ENCODE data around the gene PLA2G2E. TPM values are rescaled to one million over a fixed set of nuclear protein-coding genes. Genes with fewer than 3 reads are reported as not detected.

The PLA2G2E gene
- total RNA-seq, 4 donors from 2014 or later = not detected

- DNase-seq = no peak
- peaks cover 0 to 81% (median 4%) of the 10 kb centered on the region in 3 donors for H3K36me3 ChIP-seq
- H3K27ac ChIP-seq = no peak overlapping the region
- H3K9me3 ChIP-seq = no peaks in the 10 kb centered on the region
- TF ChIP-seq CTCF (IDR thresholded peaks at IDR 0.05) (no peak), POLR2A (IDR thresholded peaks at IDR 0.05) (no peak)
- H3K4me1 ChIP-seq = peaks cover 0 to 4% (median 0%) of the 10 kb centered on the region in 3 donors
- 84 to 91% methylated on average over 3 of the region's 3 CpGs for whole genome bisulfite sequencing, 2 donors
- intact Hi-C loops (cut with DNase I) = no loop called here
- H3K27me3 ChIP-seq = no peaks in the 10 kb centered on the region
- H3K4me3 ChIP-seq = no peak overlapping the region
Observed at GRCh38 chr1:19892129-19892528, 31.3 kb downstream of the PLA2G2E start.

DNA sequence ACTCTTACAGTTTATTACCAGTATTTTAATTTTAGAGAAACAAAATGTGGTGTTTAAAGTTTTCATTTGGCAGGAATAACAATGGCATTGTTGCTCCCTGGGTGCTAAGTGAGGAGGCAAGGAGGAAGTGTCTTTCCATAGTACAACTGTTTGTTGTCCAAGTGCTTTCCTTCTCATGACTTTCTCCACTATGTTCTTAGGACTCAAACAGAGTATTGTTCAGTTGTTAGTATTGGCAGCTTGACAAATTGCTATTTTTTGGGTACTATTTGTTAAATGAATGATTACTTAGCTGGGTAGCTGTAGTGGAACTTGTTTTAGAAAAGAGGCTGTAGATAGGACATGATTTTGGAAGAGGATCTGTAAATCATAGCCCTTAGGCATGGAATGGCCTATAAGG, 33.8 kb downstream of the PLA2G2E start:
- no peak for TF ChIP-seq POLR2A (IDR thresholded peaks at IDR 0.05)
- TF ChIP-seq CTCF (IDR thresholded peaks at IDR 0.05) = no peak

DNA sequence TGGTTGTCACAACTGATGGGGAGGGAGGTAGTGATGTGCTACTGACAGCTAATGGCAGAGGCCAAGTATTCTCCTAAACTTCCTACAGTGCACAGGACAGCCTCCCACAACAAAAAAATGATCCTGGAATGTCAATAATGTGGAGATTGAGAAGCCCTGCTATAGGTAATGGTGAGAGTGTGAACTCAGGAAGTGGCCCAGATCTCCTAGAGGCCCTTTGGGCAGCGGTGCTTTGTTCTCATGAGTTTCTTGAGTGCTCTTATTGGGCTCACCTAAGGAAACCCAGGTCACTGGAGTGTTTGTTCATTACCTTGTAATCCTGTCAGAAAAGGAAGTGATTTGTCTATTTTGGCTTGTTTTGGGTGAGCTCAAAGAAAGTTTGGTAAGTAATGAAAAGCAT, 35.3 kb downstream of the PLA2G2E start:
- Histone ChIP-seq H3K9me3 (no peaks in the 10 kb centered on the region), H3K4me1 (peaks cover 7 to 25% (median 13%) of the 10 kb centered on the region in 3 donors), H3K27me3 (no peaks in the 10 kb centered on the region), H3K27ac (no peak overlapping the region), H3K36me3 (peaks cover 0 to 44% (median 0%) of the 10 kb centered on the region in 3 donors), H3K4me3 (no peak overlapping the region)
- no peak for TF ChIP-seq CTCF (IDR thresholded peaks at IDR 0.05)
- TF ChIP-seq POLR2A (IDR thresholded peaks at IDR 0.05) = no peak
- WGBS, 2 donors = 50 to 100% methylated on average over 1 of the region's 1 CpG
- intact Hi-C loops (cut with DNase I) = no loop called here
- no peak for DNase-seq

More for the DNA sequence above, 33.8 kb downstream of the PLA2G2E start:
- Histone ChIP-seq H3K4me1 (peaks cover 0 to 10% (median 0%) of the 10 kb centered on the region in 3 donors), H3K27ac (no peak overlapping the region), H3K4me3 (no peak overlapping the region), H3K27me3 (no peaks in the 10 kb centered on the region), H3K9me3 (no peaks in the 10 kb centered on the region), H3K36me3 (peaks cover 0 to 58% (median 3%) of the 10 kb centered on the region in 3 donors)
- DNase-seq = no peak
- intact Hi-C loops (cut with DNase I) = no loop called here

DNA sequence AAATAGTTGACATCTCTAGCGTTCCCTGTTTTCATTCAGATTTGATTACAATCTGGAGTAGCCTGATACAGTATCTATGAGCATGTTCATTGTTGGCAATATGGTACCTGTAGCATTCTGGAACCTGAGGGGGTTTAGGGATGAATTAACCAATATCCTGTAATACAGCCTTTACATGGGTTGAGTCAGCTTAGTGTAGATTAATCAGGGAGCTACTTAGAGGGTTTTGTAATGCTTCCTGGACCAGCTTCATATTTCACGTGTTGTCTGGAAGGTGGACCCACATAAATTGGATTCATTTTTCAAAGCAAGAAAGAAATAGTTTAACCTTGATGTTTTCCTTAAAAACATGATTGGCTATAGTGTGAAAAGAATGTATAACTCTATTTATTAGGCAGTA, 37.6 kb downstream of the PLA2G2E start:
- DNase-seq = no peak
- Histone ChIP-seq H3K27ac (no peak overlapping the region), H3K4me3 (no peak overlapping the region), H3K27me3 (no peaks in the 10 kb centered on the region), H3K9me3 (no peaks in the 10 kb centered on the region), H3K36me3 (peaks cover 0 to 21% (median 0%) of the 10 kb centered on the region in 3 donors), H3K4me1 (peaks cover 11 to 30% (median 19%) of the 10 kb centered on the region in 3 donors)
- intact Hi-C loops (cut with DNase I) = no loop called here
- no peak for TF ChIP-seq POLR2A (IDR thresholded peaks at IDR 0.05)
- no peak for TF ChIP-seq CTCF (IDR thresholded peaks at IDR 0.05)
- 70 to 89% methylated on average over 2 of the region's 2 CpGs for WGBS, 2 donors

DNA sequence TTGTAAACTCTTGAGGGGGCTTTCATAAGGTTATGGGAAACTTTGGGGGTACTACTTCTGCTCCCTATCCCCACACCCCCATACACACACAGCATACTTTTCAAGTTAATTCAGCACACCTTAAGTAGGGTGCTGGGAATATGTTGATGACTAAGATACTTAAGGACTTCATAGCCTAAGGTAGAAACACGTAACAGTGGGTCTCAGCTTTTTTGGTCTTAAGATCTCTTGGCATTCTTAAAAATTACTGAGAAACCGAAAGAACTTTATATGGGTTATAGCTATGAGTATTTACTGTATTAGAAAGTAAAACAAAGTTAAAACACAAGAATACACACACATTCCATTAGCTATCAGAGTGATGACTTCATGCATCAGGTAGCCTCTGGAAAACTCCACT, 39.1 kb downstream of the PLA2G2E start:
- no peak for DNase-seq
- no peaks in the 10 kb centered on the region for H3K9me3 ChIP-seq
- no peaks in the 10 kb centered on the region for H3K27me3 ChIP-seq
- H3K27ac ChIP-seq = no peak overlapping the region
- H3K4me3 ChIP-seq = no peak overlapping the region
- intact Hi-C loops (cut with DNase I) = no loop called here
- WGBS, 2 donors = 36 to 56% methylated on average over 2 of the region's 2 CpGs
- peaks cover 11 to 30% (median 19%) of the 10 kb centered on the region in 3 donors for H3K4me1 ChIP-seq
- H3K36me3 ChIP-seq = peaks cover 0 to 13% (median 0%) of the 10 kb centered on the region in 3 donors
- TF ChIP-seq POLR2A (IDR thresholded peaks at IDR 0.05) = no peak

Data from esophagus squamous epithelium (tissue), 5 donors.